ENCODE measurements around the gene CHTF18. TPM values are rescaled to one million over a fixed set of nuclear protein-coding genes. Genes with fewer than 3 reads are reported as not detected.
"Not testable (repeated sequence)": the region's sequence is repeated elsewhere in the genome, so short reads cannot be mapped to it uniquely, and the experiment has no call there.

The CHTF18 gene
- total RNA-seq, 2 experiments from 2014 or later = 126 to 127 TPM

- CTCF ChIA-PET = no interaction called here
- intact Hi-C loops (cut with micrococcal nuclease) = no loop called here
- H3K4me3 Mint-ChIP-seq = no peak overlapping the region
- H3K27me3 Mint-ChIP-seq (ENCODE audit: low read depth) = peaks cover 6% of the 10 kb centered on the region
- no peak for DNase-seq
- H3K27ac Mint-ChIP-seq = no peak overlapping the region
- H3K9me3 Mint-ChIP-seq = no peaks in the 10 kb centered on the region
- H3K4me1 Mint-ChIP-seq (ENCODE audit: low read depth) = no peaks in the 10 kb centered on the region
- no peaks in the 10 kb centered on the region for H3K36me3 Mint-ChIP-seq (ENCODE audit: low read depth)
Measured at GRCh38 chr16:770411-770810, 18.0 kb upstream of the CHTF18 start.

GRCh38 chr16:772959-773358 lies 15.5 kb upstream of the CHTF18 start:
- peaks cover 10% of the 10 kb centered on the region for H3K27me3 Mint-ChIP-seq (ENCODE audit: low read depth)
- CTCF ChIA-PET = interaction anchor here (0.6 to 1.3 kb wide), 3 partner anchors 61 to 349 kb away, joined by 3 to 4 read pairs (median 3); no protein-coding TSS in a partner anchor
- no peak overlapping the region for H3K4me3 Mint-ChIP-seq
- no peaks in the 10 kb centered on the region for H3K4me1 Mint-ChIP-seq (ENCODE audit: low read depth)
- intact Hi-C loops (cut with micrococcal nuclease) = no loop called here
- H3K27ac Mint-ChIP-seq = no peak overlapping the region
- H3K9me3 Mint-ChIP-seq = no peaks in the 10 kb centered on the region
- H3K36me3 Mint-ChIP-seq (ENCODE audit: low read depth) = no peaks in the 10 kb centered on the region
- DNase-seq = no peak

GRCh38 chr16:774086-775001 lies 14.1 kb upstream of the CHTF18 start:
- H3K4me1 Mint-ChIP-seq (ENCODE audit: low read depth) = no peaks in the 10 kb centered on the region
- DNase-seq = no peak
- peaks cover 10% of the 10 kb centered on the region for H3K27me3 Mint-ChIP-seq (ENCODE audit: low read depth)
- no peaks in the 10 kb centered on the region for H3K36me3 Mint-ChIP-seq (ENCODE audit: low read depth)
- H3K9me3 Mint-ChIP-seq = no peaks in the 10 kb centered on the region
- CTCF ChIA-PET = no interaction called here
- intact Hi-C loops (cut with micrococcal nuclease) = no loop called here
- H3K27ac Mint-ChIP-seq = no peak overlapping the region
- H3K4me3 Mint-ChIP-seq = no peak overlapping the region

GRCh38 chr16:775236-775796 lies 13.1 kb upstream of the CHTF18 start:
- Mint-ChIP-seq H3K4me3 (no peak overlapping the region), H3K4me1 (ENCODE audit: low read depth) (no peaks in the 10 kb centered on the region), H3K27me3 (ENCODE audit: low read depth) (peaks cover 10% of the 10 kb centered on the region), H3K36me3 (ENCODE audit: low read depth) (no peaks in the 10 kb centered on the region), H3K9me3 (no peaks in the 10 kb centered on the region), H3K27ac (no peak overlapping the region)
- CTCF ChIA-PET = no interaction called here
- intact Hi-C loops (cut with micrococcal nuclease) = no loop called here
- no peak for DNase-seq

- DNase-seq; H3K27me3 Mint-ChIP-seq (ENCODE audit: low read depth); H3K4me3 Mint-ChIP-seq; intact Hi-C loops (cut with micrococcal nuclease); H3K27ac Mint-ChIP-seq; H3K9me3 Mint-ChIP-seq; H3K36me3 Mint-ChIP-seq (ENCODE audit: low read depth); H3K4me1 Mint-ChIP-seq (ENCODE audit: low read depth): not testable (repeated sequence)
- CTCF ChIA-PET = interaction anchor here (1.0 to 1.4 kb wide), 2 partner anchors 9 to 64 kb away, joined by 3 read pairs; no protein-coding TSS in a partner anchor
Measured at GRCh38 chr16:776298-776697, 12.1 kb upstream of the CHTF18 start.

- DNase-seq = no peak
- CTCF ChIA-PET = interaction anchor here (0.6 to 1.4 kb wide), 3 partner anchors 8 to 484 kb away, joined by 3 read pairs; no protein-coding TSS in a partner anchor
- intact Hi-C loops (cut with micrococcal nuclease) = no loop called here
- no peak overlapping the region for H3K27ac Mint-ChIP-seq
- H3K27me3 Mint-ChIP-seq (ENCODE audit: low read depth) = peaks cover 4% of the 10 kb centered on the region
- H3K36me3 Mint-ChIP-seq (ENCODE audit: low read depth) = no peaks in the 10 kb centered on the region
- no peak overlapping the region for H3K4me3 Mint-ChIP-seq
- H3K9me3 Mint-ChIP-seq = no peaks in the 10 kb centered on the region
- H3K4me1 Mint-ChIP-seq (ENCODE audit: low read depth) = no peaks in the 10 kb centered on the region
Measured at GRCh38 chr16:776824-777223, 11.6 kb upstream of the CHTF18 start.

GRCh38 chr16:777826-778225 lies 10.6 kb upstream of the CHTF18 start:
- Mint-ChIP-seq H3K4me1 (ENCODE audit: low read depth) (no peaks in the 10 kb centered on the region), H3K36me3 (ENCODE audit: low read depth) (no peaks in the 10 kb centered on the region), H3K27me3 (ENCODE audit: low read depth) (peaks cover 4% of the 10 kb centered on the region), H3K27ac (no peak overlapping the region), H3K9me3 (no peaks in the 10 kb centered on the region), H3K4me3 (no peak overlapping the region)
- DNase-seq = no peak
- intact Hi-C loops (cut with micrococcal nuclease) = no loop called here
- CTCF ChIA-PET = no interaction called here

GRCh38 chr16:778447-778846 lies 10.0 kb upstream of the CHTF18 start:
- Mint-ChIP-seq H3K9me3 (no peaks in the 10 kb centered on the region), H3K27me3 (ENCODE audit: low read depth) (peaks cover 4% of the 10 kb centered on the region), H3K4me3 (no peak overlapping the region), H3K27ac (no peak overlapping the region), H3K36me3 (ENCODE audit: low read depth) (no peaks in the 10 kb centered on the region), H3K4me1 (ENCODE audit: low read depth) (no peaks in the 10 kb centered on the region)
- no peak for DNase-seq
- CTCF ChIA-PET = no interaction called here
- intact Hi-C loops (cut with micrococcal nuclease) = no loop called here

GRCh38 chr16:778909-779527 lies 9.4 kb upstream of the CHTF18 start:
- Mint-ChIP-seq H3K36me3 (ENCODE audit: low read depth) (no peaks in the 10 kb centered on the region), H3K27me3 (ENCODE audit: low read depth) (peaks cover 4% of the 10 kb centered on the region), H3K27ac (no peak overlapping the region), H3K4me1 (ENCODE audit: low read depth) (no peaks in the 10 kb centered on the region), H3K9me3 (no peaks in the 10 kb centered on the region), H3K4me3 (no peak overlapping the region)
- CTCF ChIA-PET = no interaction called here
- intact Hi-C loops (cut with micrococcal nuclease) = no loop called here
- DNase-seq = no peak

- no peaks in the 10 kb centered on the region for H3K4me1 Mint-ChIP-seq (ENCODE audit: low read depth)
- CTCF ChIA-PET = no interaction called here
- H3K27ac Mint-ChIP-seq = no peak overlapping the region
- H3K9me3 Mint-ChIP-seq = no peaks in the 10 kb centered on the region
- peaks cover 4% of the 10 kb centered on the region for H3K27me3 Mint-ChIP-seq (ENCODE audit: low read depth)
- intact Hi-C loops (cut with micrococcal nuclease) = no loop called here
- H3K4me3 Mint-ChIP-seq = no peak overlapping the region
- H3K36me3 Mint-ChIP-seq (ENCODE audit: low read depth) = no peaks in the 10 kb centered on the region
- DNase-seq = no peak
Measured at GRCh38 chr16:779561-779960, 8.9 kb upstream of the CHTF18 start.

GRCh38 chr16:780296-780695 lies 8.1 kb upstream of the CHTF18 start:
- Mint-ChIP-seq H3K27me3 (ENCODE audit: low read depth) (peaks cover 4% of the 10 kb centered on the region), H3K4me3 (no peak overlapping the region), H3K9me3 (no peaks in the 10 kb centered on the region), H3K27ac (no peak overlapping the region), H3K36me3 (ENCODE audit: low read depth) (peaks cover 3% of the 10 kb centered on the region), H3K4me1 (ENCODE audit: low read depth) (no peaks in the 10 kb centered on the region)
- CTCF ChIA-PET = interaction anchor here (0.7 to 1.1 kb wide), 3 partner anchors 14 to 276 kb away, joined by 3 read pairs; no protein-coding TSS in a partner anchor
- no peak for DNase-seq
- intact Hi-C loops (cut with micrococcal nuclease) = no loop called here

- DNase-seq = no peak
- peaks cover 4% of the 10 kb centered on the region for H3K27me3 Mint-ChIP-seq (ENCODE audit: low read depth)
Measured at GRCh38 chr16:781346-782010, 6.9 kb upstream of the CHTF18 start.

More at GRCh38 chr16:781346-782010, 6.9 kb upstream of the CHTF18 start:
- CTCF ChIA-PET = interaction anchor here (1.0 to 1.1 kb wide), 2 partner anchors 15 to 40 kb away, joined by 3 read pairs; no protein-coding TSS in a partner anchor
- H3K27ac Mint-ChIP-seq = no peak overlapping the region
- H3K4me1 Mint-ChIP-seq (ENCODE audit: low read depth) = peaks cover 3% of the 10 kb centered on the region
- no peaks in the 10 kb centered on the region for H3K9me3 Mint-ChIP-seq
- peaks cover 5% of the 10 kb centered on the region for H3K36me3 Mint-ChIP-seq (ENCODE audit: low read depth)
- intact Hi-C loops (cut with micrococcal nuclease) = no loop called here
- no peak overlapping the region for H3K4me3 Mint-ChIP-seq

All from activated naive CD4-positive, alpha-beta T cell treated with anti-CD3 and anti-CD28 coated beads for 36 hours (primary cell).